GM12875 (cell line): ENCODE data around the gene DAB1.

ENCODE experiments used
- H3K4me3 ChIP-seq: one replicate; pipeline ENCODE4 v1.5.1; 2011; ENCODE audit warnings: low read depth, low read length, control low read depth
- CTCF ChIP-seq: IDR thresholded peaks from 2 replicates; pipeline ENCODE4 v1.5.1; 2011; ENCODE audit warnings: low read depth, mild to moderate bottlenecking, control low read depth, inconsistent platforms, low read length, moderate library complexity, borderline replicate concordance; ENCODE audit not compliant: insufficient read depth

Gene DAB1

GRCh38 chr1:57337623-57338022 is 86.2 kb downstream of the DAB1 start:
- no peak overlapping the region for H3K4me3 ChIP-seq
- TF ChIP-seq CTCF, result no peak

GRCh38 chr1:57336793-57337192 is 87.1 kb downstream of the DAB1 start:
- TF ChIP-seq CTCF, result no peak
- H3K4me3 ChIP-seq, result no peak overlapping the region

DNA sequence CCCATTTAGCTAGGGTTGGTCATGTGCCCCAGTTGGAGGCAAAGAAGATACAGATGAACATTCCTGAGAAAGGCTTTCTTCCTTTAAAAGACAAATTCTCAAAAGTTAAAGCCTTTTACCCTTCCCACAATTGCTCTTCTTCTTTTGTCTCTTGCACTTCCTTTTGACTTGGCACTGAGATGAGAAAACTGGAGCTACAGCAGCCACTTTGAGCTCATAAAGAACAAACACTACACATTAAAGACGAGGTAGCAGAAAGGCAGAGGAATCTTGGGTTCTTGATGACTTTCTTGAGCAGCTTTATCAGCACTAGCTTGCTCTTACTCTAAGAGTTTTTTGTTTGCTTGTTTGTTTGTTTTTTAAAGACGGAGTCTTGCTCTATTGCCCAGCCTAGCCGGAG is 92.2 kb downstream of the DAB1 start:
- no peak for TF ChIP-seq CTCF
- no peak overlapping the region for H3K4me3 ChIP-seq

DNA sequence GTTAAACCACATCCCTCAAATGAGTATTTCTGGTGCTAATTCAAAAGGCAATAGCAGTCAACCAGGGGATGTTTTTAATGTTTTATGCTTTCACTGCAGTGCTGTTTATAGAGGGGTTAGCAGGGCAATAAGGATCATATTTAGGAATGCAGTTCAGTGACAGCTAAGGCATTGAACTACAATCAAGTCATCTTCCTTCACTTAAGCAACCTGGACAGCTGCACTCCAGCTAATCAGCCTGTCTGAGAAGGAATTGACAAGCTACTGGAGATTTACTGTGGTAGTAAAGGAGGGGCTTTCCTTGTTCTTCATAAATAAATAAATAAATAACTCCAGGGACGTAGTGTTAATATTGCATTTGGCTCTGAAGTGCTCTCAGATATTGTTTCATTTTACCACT is 93.9 kb downstream of the DAB1 start:
- no peak for TF ChIP-seq CTCF

DNA sequence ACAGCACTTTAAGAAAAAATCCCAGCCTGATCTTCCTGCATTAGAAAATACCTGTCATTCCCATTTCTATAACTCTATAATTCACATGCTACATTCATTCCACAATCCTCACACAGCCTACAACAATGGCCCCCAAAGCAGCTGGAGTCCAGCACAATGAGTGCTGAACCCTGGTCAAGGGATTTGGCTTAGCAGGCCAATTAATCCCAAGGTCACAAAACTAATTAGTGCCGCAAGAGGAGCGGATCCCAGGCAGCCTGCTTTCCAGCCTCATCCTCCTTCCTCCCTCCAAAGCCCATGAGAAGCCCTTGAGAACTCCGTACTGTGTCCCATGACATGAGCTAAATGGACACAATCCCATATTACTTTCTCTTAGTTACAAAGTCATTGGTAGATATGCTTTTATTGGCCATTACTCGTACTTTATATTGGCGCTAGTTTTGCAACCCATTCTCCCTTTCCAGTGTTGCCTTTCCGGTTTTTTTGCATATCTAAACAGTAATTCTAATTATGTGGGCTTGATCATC is 94.8 kb downstream of the DAB1 start:
- H3K4me3 ChIP-seq, result no peak overlapping the region
- TF ChIP-seq CTCF, result no peak

More for the DNA sequence above, 93.9 kb downstream of the DAB1 start:
- no peak overlapping the region for H3K4me3 ChIP-seq

DNA sequence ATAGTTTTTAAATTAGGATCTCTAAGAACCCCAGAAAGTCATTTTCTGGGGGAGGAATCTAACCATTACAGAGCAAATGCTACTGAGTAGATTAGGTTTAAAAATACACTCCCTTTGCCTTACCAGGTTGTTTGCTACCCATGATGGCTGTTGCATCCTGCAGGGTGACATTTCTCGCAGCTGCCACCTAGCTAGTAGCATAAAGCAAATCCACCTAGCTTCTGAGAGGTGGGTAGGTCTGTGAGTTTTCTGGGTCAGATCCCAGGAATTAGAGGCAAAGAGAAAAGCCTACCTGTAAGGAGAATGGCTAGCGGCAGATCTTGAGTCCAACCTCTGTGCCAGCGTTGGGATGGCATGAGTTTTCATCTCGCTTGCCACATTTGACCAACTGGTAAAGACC is 95.9 kb downstream of the DAB1 start:
- no peak for TF ChIP-seq CTCF
- H3K4me3 ChIP-seq, result no peak overlapping the region

DNA sequence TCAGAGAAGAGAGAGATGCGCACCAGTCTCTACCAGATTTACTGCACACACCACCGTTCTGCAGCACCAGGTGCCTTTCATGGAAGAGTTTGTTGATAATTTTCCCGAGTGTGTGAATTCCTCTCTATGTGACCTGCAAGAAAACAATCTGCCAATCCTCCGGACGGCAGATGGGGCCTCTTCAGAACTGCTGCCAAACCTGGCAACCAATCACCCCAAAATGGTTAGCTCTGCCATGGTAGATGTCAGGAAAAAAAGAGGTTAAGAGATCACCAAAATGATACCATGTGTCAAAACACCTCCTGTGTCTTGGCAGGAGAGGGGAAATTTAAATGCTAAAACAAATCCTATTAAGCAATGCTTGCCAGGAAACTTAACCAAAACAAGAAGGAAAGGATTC is 96.5 kb downstream of the DAB1 start:
- TF ChIP-seq CTCF, result no peak
- no peak overlapping the region for H3K4me3 ChIP-seq
